Right cardiac atrium (tissue), 5 donors: Measurements from ENCODE around the gene DLG2. TPM values are rescaled to one million over a fixed set of nuclear protein-coding genes. Genes with fewer than 3 reads are reported as not detected.

Experiments
- ATAC-seq, 2 donors: fragments of 200-7000 bp; cut with Tn5 transposase; one replicate each; pipeline versions ENCODE4 v1.8.0 to v1.9.1; 2020; ENCODE audit warnings: moderate library complexity in 2 of 2, mild to moderate bottlenecking in 1 of 2
- DNase-seq, 3 donors: peaks; one replicate each; pipeline ENCODE4 v3.0.0-alpha.2; 2020
- H3K27ac ChIP-seq: one replicate; pipeline ENCODE4 v1.5.1; 2013; ENCODE audit warnings: mild to moderate bottlenecking, low read length, control low read depth, moderate library complexity
- H3K27me3 ChIP-seq: one replicate; pipeline ENCODE4 v1.6.1; 2013; ENCODE audit not compliant: control insufficient read depth, insufficient read depth
- H3K4me1 ChIP-seq: one replicate; pipeline ENCODE4 v1.6.1; 2013; ENCODE audit warnings: low read length; ENCODE audit not compliant: control insufficient read depth, insufficient read depth
- H3K4me3 ChIP-seq: one replicate; pipeline ENCODE4 v1.5.1; 2013; ENCODE audit warnings: low read length, control low read depth
- H3K9me3 ChIP-seq: one replicate; pipeline ENCODE4 v1.6.1; 2013; ENCODE audit warnings: low read length; ENCODE audit not compliant: control insufficient read depth
- WGBS: extraction: QIAGEN DNeasy Blood & Tissue Kit; methylation state at CpG from one replicate; pipeline ENCODE4 v1.1.7; 2013; 5-methylcytosine and 5-hydroxymethylcytosine counted together
- intact Hi-C, 4 donors: fragments of 100-400 bp; cut with DNase I; formaldehyde crosslinking; loops; one replicate each; pipeline versions ENCODE4 v1.11.0 to v1.14.0; 2022 to 2023
- polyA plus RNA-seq: library from polyadenylated mRNA; stranded (reverse); fragments of 200-250 nt; gene quantifications from one replicate; pipeline ENCODE4 v1.2.3, GENCODE V29; 2013
- total RNA-seq, 4 donors: library from RNA; stranded (reverse); fragmentation: NEBNext Ultra II Directional; extraction: Animal tissue kit (Norgen Biotek cat#: 25700); gene quantifications; one replicate each; pipeline ENCODE4 v1.2.1, GENCODE V29; 2021
- donor health status: healthy with polysubstance abuse.
- donor health status: DM: no; HTN: yes; CAD: no.
- donor health status: DM: no; HTN: no; CAD: no.
- donor health status: DM: no; HTN: yes; CAD: no; lungs with severe emphysema.
- donor health status: DM: yes; HTN: yes; CAD: no.

The DLG2 gene
- total and polyA plus RNA-seq, 5 donors = 2.3 to 10.5 (median 9.4) TPM

DNA sequence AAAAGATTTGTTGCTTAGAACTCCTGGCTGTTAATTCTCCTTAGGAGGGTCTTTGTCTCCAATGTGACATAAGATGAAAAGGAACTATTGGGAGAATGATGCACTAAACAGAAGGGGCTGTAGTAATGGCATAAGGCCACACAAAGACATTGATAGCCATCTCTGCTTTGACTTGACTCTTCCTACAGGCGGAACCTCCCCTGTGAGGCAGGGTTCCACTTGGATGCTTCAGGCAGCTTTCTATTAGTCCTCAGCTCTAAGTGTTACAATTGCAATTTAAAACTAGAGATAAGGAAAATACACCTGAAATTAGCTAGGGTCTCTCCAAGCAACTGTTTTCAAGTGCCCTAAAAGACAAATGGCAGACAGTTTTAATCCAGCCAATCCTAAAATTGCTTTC is 1949.4 kb downstream of the DLG2 start:
- H3K4me1 ChIP-seq = peaks cover 2% of the 10 kb centered on the region
- no peak for DNase-seq
- intact Hi-C loops = no loop called here
- H3K9me3 ChIP-seq = no peaks in the 10 kb centered on the region
- no peak overlapping the region for H3K4me3 ChIP-seq
- 88% methylated on average over 1 of the region's 1 CpG for WGBS
- no peak for ATAC-seq
- no peaks in the 10 kb centered on the region for H3K27me3 ChIP-seq
- no peak overlapping the region for H3K27ac ChIP-seq

DNA sequence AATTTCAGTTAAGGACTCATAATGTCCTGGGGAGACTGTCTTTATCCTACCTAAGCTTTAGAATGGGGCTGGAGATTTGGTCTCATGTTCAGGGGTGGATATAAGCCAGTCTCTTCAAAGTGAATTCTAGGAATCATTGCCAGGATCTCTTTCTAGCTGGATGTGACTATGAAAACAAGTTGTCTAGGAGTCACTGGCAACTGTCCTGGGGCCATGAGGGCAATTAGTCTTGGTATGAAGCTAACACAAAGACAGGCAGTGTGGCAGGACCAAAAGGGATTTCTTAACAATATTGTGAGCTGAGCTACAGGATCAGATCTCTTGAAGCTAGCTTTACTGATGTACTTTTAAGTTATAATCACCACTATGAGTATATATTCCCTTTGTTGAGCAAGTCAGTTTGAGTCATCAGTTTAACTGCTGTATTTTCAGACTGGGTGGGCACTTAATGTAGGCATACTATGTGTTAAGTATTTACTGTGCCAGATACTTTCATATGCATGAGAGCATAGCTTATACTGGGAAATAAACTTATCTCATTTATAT is 1951.0 kb downstream of the DLG2 start:
- intact Hi-C loops = no loop called here

DNA sequence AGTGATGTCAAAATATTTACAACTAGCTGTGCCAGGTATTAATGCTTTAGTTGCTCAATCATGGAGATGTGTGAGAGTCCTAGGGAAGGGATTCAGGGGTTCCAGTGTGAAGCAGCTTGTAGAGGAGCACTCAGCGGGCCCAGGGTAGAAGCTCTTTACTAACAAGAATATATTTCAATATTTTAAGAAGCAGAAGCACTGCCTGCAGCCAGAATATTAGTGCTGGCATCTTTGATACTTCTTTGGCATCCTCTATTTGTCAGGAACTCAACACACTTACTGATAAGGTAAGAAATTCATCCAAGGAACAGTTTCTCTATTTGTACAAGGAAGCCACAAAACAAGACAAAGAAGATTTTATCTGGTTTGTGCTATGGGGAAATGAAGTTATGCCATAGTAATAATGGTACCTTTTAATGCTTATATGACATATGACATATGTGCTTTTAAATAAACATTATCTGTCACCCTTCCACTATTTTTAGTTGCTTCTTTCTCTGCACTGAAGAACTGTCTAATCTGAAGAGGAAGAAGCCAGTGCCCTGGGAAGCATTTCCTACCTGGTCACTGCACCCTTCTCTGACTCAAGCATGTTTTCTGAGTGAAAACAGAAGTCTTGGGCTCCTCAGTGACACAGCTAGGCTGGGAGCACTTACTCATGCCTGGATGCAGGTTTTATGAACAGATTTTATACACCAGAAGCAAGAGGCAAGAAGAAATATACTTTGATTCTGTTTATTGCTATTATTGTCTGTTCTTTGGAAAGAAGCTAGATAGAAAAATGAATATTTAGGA is 1952.8 kb downstream of the DLG2 start:
- 72% methylated on average over 1 of the region's 1 CpG for WGBS

More for the DNA sequence above, 1951.0 kb downstream of the DLG2 start:
- peaks cover 2% of the 10 kb centered on the region for H3K4me1 ChIP-seq
- DNase-seq (no peak), ATAC-seq (no peak)
- no peak overlapping the region for H3K27ac ChIP-seq
- no peaks in the 10 kb centered on the region for H3K9me3 ChIP-seq
- H3K4me3 ChIP-seq = no peak overlapping the region
- no peaks in the 10 kb centered on the region for H3K27me3 ChIP-seq

DNA sequence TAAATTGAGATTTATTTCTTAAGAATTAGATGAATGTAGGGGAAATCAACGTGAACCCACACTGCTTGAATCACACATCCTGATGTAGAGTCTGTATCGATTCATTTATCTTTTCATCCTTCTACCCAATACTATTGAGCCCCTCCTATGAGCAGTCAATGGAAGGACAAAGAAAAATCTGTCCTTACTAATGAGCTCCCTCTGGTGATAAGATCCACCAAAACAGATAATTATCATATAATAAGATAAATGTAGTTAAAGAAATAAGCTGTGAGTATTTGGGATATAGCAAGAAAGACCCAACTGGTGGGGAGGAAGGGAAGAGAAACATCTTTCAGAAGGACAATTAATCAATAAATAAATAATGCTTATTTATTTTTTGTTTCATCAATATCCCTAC is 1955.9 kb downstream of the DLG2 start:
- Histone ChIP-seq H3K27ac (no peak overlapping the region), H3K4me1 (no peaks in the 10 kb centered on the region), H3K9me3 (no peaks in the 10 kb centered on the region), H3K4me3 (no peak overlapping the region), H3K27me3 (no peaks in the 10 kb centered on the region)
- DNase-seq = no peak
- ATAC-seq = no peak
- intact Hi-C loops = no loop called here
- 86% methylated on average over 2 of the region's 2 CpGs for WGBS

More for the DNA sequence above, 1952.8 kb downstream of the DLG2 start:
- intact Hi-C loops = no loop called here
- H3K27ac ChIP-seq = no peak overlapping the region
- no peak for ATAC-seq
- H3K27me3 ChIP-seq = no peaks in the 10 kb centered on the region
- peaks cover 2% of the 10 kb centered on the region for H3K4me1 ChIP-seq
- H3K4me3 ChIP-seq = no peak overlapping the region
- DNase-seq = no peak
- H3K9me3 ChIP-seq = no peaks in the 10 kb centered on the region

DNA sequence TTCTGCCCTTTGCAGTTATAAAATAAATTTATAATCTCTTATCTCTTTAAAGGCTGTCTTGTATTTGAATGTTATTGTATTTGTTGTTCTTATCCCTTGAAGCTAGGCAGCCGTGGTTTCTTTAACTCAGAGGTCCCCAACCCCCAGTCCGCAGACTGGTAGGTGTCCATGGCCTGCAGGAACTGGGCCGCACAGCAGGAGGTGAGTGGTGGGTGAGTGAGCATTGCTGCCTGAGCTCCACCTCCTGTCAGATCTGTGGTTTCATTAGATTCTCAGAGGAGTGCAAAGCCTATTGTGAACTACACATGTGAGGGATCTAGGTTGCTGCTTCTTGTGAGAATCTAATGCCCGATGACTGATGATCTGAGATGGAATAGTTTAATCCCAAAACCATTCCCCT is 1961.0 kb downstream of the DLG2 start:
- Histone ChIP-seq H3K4me1 (peaks cover 4% of the 10 kb centered on the region), H3K9me3 (no peaks in the 10 kb centered on the region), H3K27ac (no peak overlapping the region), H3K27me3 (no peaks in the 10 kb centered on the region), H3K4me3 (no peak overlapping the region)
- no peak for DNase-seq
- WGBS = 64% methylated on average over 4 of the region's 4 CpGs
- ATAC-seq = no peak
- intact Hi-C loops = no loop called here

DNA sequence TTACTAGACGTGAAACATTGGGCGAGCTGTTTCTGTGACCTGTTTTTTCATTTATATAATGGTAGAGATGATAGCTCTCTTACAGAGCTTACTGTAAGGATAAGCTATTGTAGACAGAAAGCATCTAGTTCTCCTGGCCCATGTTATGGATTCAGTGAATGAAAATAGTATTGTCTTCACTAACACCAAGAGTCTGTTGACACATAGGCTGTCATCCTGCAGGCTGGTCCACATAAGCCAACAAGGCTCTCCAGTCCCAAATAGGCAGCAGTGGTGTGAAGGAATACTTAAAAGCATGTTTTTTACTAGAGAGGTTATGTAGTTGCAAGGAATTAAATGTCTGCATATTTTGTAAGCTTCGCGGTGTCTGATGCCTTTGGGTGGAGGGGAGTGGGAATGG is 1963.2 kb downstream of the DLG2 start:
- H3K4me1 ChIP-seq = peaks cover 4% of the 10 kb centered on the region
- DNase-seq (no peak), ATAC-seq (peak; percentile 43 to 87)
- H3K27ac ChIP-seq = no peak overlapping the region
- WGBS = 74% methylated on average over 4 of the region's 4 CpGs
- no peaks in the 10 kb centered on the region for H3K9me3 ChIP-seq
- H3K4me3 ChIP-seq = no peak overlapping the region
- intact Hi-C loops = no loop called here
- no peaks in the 10 kb centered on the region for H3K27me3 ChIP-seq

- intact Hi-C loops = no loop called here
Measured at GRCh38 chr11:83663446-83663845, 1963.7 kb downstream of the DLG2 start.

GRCh38 chr11:83662494-83662893 is 1964.7 kb downstream of the DLG2 start:
- intact Hi-C loops = no loop called here
- 64% methylated on average over 1 of the region's 1 CpG for WGBS
- Histone ChIP-seq H3K27ac (no peak overlapping the region), H3K4me1 (peaks cover 4% of the 10 kb centered on the region), H3K4me3 (no peak overlapping the region), H3K27me3 (no peaks in the 10 kb centered on the region), H3K9me3 (no peaks in the 10 kb centered on the region)
- DNase-seq = no peak
- ATAC-seq = peak; percentile 56 to 73

More at GRCh38 chr11:83663446-83663845, 1963.7 kb downstream of the DLG2 start:
- 52% methylated on average over 3 of the region's 3 CpGs for whole genome bisulfite sequencing
- DNase-seq (no peak), ATAC-seq (peak in 1 of 2 donors; percentile 10)
- H3K27ac ChIP-seq = no peak overlapping the region
- peaks cover 4% of the 10 kb centered on the region for H3K4me1 ChIP-seq
- no peak overlapping the region for H3K4me3 ChIP-seq
- H3K27me3 ChIP-seq = no peaks in the 10 kb centered on the region
- H3K9me3 ChIP-seq = no peaks in the 10 kb centered on the region

- no peak for DNase-seq
- peaks cover 4% of the 10 kb centered on the region for H3K4me1 ChIP-seq
- no peaks in the 10 kb centered on the region for H3K9me3 ChIP-seq
- WGBS = 85% methylated on average over 4 of the region's 4 CpGs
- no peak for ATAC-seq
- no peak overlapping the region for H3K27ac ChIP-seq
- no peaks in the 10 kb centered on the region for H3K27me3 ChIP-seq
- no peak overlapping the region for H3K4me3 ChIP-seq
- intact Hi-C loops = no loop called here
Measured at GRCh38 chr11:83661491-83662350, 1965.4 kb downstream of the DLG2 start.

DNA sequence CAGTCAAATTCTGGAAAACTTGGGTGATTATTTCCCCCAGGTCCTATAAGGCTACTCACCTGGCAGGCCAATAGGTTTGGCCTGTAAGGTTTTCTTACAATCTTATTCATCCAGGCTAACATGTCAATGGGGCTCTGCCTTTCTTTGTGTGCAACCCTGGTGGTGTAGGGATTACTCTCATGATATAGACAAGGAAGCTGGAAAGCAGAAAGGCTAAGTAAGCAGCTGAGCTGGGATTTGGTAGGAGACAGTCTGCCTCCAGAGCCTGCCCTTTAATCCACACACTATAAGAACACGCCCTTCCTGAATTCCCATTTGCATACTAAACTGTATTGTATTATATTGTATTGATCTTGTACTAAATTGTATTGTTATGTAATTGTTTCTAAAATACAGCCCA is 1967.7 kb downstream of the DLG2 start:
- no peaks in the 10 kb centered on the region for H3K9me3 ChIP-seq
- DNase-seq = no peak
- H3K4me1 ChIP-seq = peaks cover 4% of the 10 kb centered on the region
- H3K27me3 ChIP-seq = no peaks in the 10 kb centered on the region
- H3K27ac ChIP-seq = no peak overlapping the region
- ATAC-seq = no peak
- no peak overlapping the region for H3K4me3 ChIP-seq
- 91% methylated on average over 1 of the region's 1 CpG for WGBS
- intact Hi-C loops = no loop called here

- no peaks in the 10 kb centered on the region for H3K4me1 ChIP-seq
- DNase-seq = no peak
- no peak overlapping the region for H3K27ac ChIP-seq
- no peak for ATAC-seq
- H3K27me3 ChIP-seq = no peaks in the 10 kb centered on the region
- no peak overlapping the region for H3K4me3 ChIP-seq
- 58% methylated on average over 4 of the region's 4 CpGs for WGBS
- H3K9me3 ChIP-seq = no peaks in the 10 kb centered on the region
- intact Hi-C loops = no loop called here
Measured at GRCh38 chr11:83656796-83657330, 1970.3 kb downstream of the DLG2 start.
